CD4-positive, alpha-beta T cell (primary cell): ENCODE results near the gene GSK3B. TPM values are rescaled to one million over a fixed set of nuclear protein-coding genes. Genes with fewer than 3 reads are reported as not detected.

ENCODE experiments used
- ATAC-seq: fragments of 200-7000 bp; cut with Tn5 transposase; one replicate; pipeline ENCODE4 v1.10.0; 2022; ENCODE audit warnings: mild to moderate bottlenecking; ENCODE audit not compliant: poor library complexity
- CTCF ChIA-PET: fragments of 350-600 bp; sonication (Branson Sonifier 250); formaldehyde crosslinking; loops from one replicate; lab custom pipeline; 2021; ENCODE audit warnings: antibody characterized with exemption, inconsistent platforms; lab: Charles Lee
- POLR2A ChIA-PET: fragments of 350-600 bp; sonication (Branson Sonifier 250); formaldehyde crosslinking; loops from one replicate; lab custom pipeline; 2021; ENCODE audit warnings: antibody characterized with exemption, inconsistent platforms; lab: Charles Lee
- DNase-seq, 14 experiments: peaks; one replicate each; pipeline ENCODE4 v3.0.0-alpha.2; 2013 to 2020; ENCODE audit warnings: mixed read lengths in 2 of 14
- H3K27ac ChIP-seq, 2 donors: one replicate each; pipeline versions ENCODE4 v1.5.1 to v1.7.0; 2013; ENCODE audit warnings: low read length in 2 of 2, low read depth in 1 of 2, mild to moderate bottlenecking in 1 of 2
- H3K27me3 ChIP-seq, 2 experiments: 1 replicate in 1 of 2; 2 replicates in 1 of 2; pipeline versions ENCODE4 v1.6.1 to v1.7.0; 2013; ENCODE audit warnings: low read length in 2 of 2, control low read depth in 1 of 2, mild to moderate bottlenecking in 1 of 2, moderate library complexity in 1 of 2; ENCODE audit not compliant: insufficient read depth in 2 of 2, control insufficient read depth in 1 of 2
- H3K36me3 ChIP-seq: one replicate; pipeline ENCODE4 v1.6.1; 2013; ENCODE audit warnings: low read length, control low read depth; ENCODE audit not compliant: insufficient read depth
- H3K4me1 ChIP-seq: one replicate; pipeline ENCODE4 v1.6.1; 2013; ENCODE audit warnings: low read length, control low read depth; ENCODE audit not compliant: insufficient read depth
- H3K4me3 ChIP-seq: one replicate; pipeline ENCODE4 v1.5.1; 2013; ENCODE audit warnings: mild to moderate bottlenecking, low read length, moderate library complexity
- H3K9me3 ChIP-seq, 2 experiments: 1 replicate in 1 of 2; 2 replicates in 1 of 2; pipeline versions ENCODE4 v1.6.1 to v1.7.0; 2013; ENCODE audit warnings: low read length in 2 of 2, mild to moderate bottlenecking in 2 of 2, control low read depth in 1 of 2, moderate library complexity in 1 of 2; ENCODE audit not compliant: control insufficient read depth in 1 of 2, insufficient read depth in 1 of 2
- H3K27ac Mint-ChIP-seq: one replicate; pipeline ENCODE4 v1.8.0; 2020; ENCODE audit warnings: mixed read lengths
- H3K27me3 Mint-ChIP-seq: one replicate; pipeline ENCODE4 v1.8.0; 2021; ENCODE audit warnings: mixed read lengths
- H3K36me3 Mint-ChIP-seq: one replicate; pipeline ENCODE4 v1.8.0; 2021; ENCODE audit warnings: low read depth, mixed read lengths
- H3K4me1 Mint-ChIP-seq: one replicate; pipeline ENCODE4 v1.8.0; 2021; ENCODE audit warnings: low read depth, mixed read lengths
- H3K4me3 Mint-ChIP-seq: one replicate; pipeline ENCODE4 v1.8.0; 2020; ENCODE audit warnings: mild to moderate bottlenecking, mixed read lengths
- H3K9me3 Mint-ChIP-seq: one replicate; pipeline ENCODE4 v1.8.0; 2020; ENCODE audit warnings: mixed read lengths
- CTCF ChIP-seq: fragments of 200-600 bp; IDR thresholded peaks from one replicate; pipeline ENCODE4 v1.8.0; 2022; ENCODE audit warnings: antibody characterized with exemption, mild to moderate bottlenecking
- intact Hi-C, 2 experiments: fragments of 100-400 bp; cut with DNase I in 1 of 2; cut with micrococcal nuclease in 1 of 2; formaldehyde crosslinking; loops; one replicate each; pipeline versions ENCODE4 v1.15.1 to v1.9.0; 2023 to 2025; cut with DNase I, micrococcal nuclease
- total RNA-seq, 174 experiments: library from RNA in 2 of 174; stranded (reverse) in 2 of 174; gene quantifications; one replicate each; pipeline ENCODE4 v1.2.3 and lab custom pipeline; 2021 to 2026

The GSK3B gene
- total RNA-seq, 2 experiments from 2014 or later, result 27.9 to 29.1 TPM

- intact Hi-C loops, result no loop called here
- Histone ChIP-seq H3K27ac (no peak overlapping the region), H3K9me3 (no peaks in the 10 kb centered on the region), H3K36me3 (no peaks in the 10 kb centered on the region), H3K4me3 (no peak overlapping the region), H3K4me1 (peaks cover 13% of the 10 kb centered on the region), H3K27me3 (no peaks in the 10 kb centered on the region)
- H3K36me3 Mint-ChIP-seq, result peaks cover 3% of the 10 kb centered on the region
- ATAC-seq (no peak), DNase-seq (no peak)
- no peaks in the 10 kb centered on the region for H3K27me3 Mint-ChIP-seq
- no peaks in the 10 kb centered on the region for H3K9me3 Mint-ChIP-seq
- H3K4me3 Mint-ChIP-seq, result no peak overlapping the region
- no peak for TF ChIP-seq CTCF
- ChIA-PET POLR2A (no interaction called here), CTCF (interaction anchor here (1.0 kb wide), 1 partner anchor 13 kb away, joined by 3 read pairs; no protein-coding TSS in a partner anchor)
- no peak overlapping the region for H3K27ac Mint-ChIP-seq
- peaks cover 81% of the 10 kb centered on the region for H3K4me1 Mint-ChIP-seq
Observed at GRCh38 chr3:120024103-120024502, 70.1 kb downstream of the GSK3B start.

GRCh38 chr3:120022729-120023128 lies 71.5 kb downstream of the GSK3B start:
- CTCF ChIA-PET, result no interaction called here
- intact Hi-C loops, result no loop called here
- no peak overlapping the region for H3K4me3 Mint-ChIP-seq

GRCh38 chr3:120021523-120021922 lies 72.7 kb downstream of the GSK3B start:
- H3K4me1 Mint-ChIP-seq, result peaks cover 84% of the 10 kb centered on the region
- TF ChIP-seq CTCF, result no peak
- ATAC-seq (no peak), DNase-seq (no peak)
- H3K4me3 Mint-ChIP-seq, result no peak overlapping the region
- Histone ChIP-seq H3K4me3 (no peak overlapping the region), H3K9me3 (no peaks in the 10 kb centered on the region), H3K27me3 (no peaks in the 10 kb centered on the region), H3K36me3 (no peaks in the 10 kb centered on the region), H3K27ac (no peak overlapping the region), H3K4me1 (peaks cover 9% of the 10 kb centered on the region)
- ChIA-PET CTCF (no interaction called here), POLR2A (no interaction called here)
- H3K36me3 Mint-ChIP-seq, result peaks cover 3% of the 10 kb centered on the region
- H3K27ac Mint-ChIP-seq, result no peak overlapping the region
- H3K9me3 Mint-ChIP-seq, result no peaks in the 10 kb centered on the region
- H3K27me3 Mint-ChIP-seq, result no peaks in the 10 kb centered on the region
- intact Hi-C loops, result no loop called here

More at GRCh38 chr3:120022729-120023128, 71.5 kb downstream of the GSK3B start:
- Histone ChIP-seq H3K4me1 (peaks cover 10% of the 10 kb centered on the region), H3K27ac (no peak overlapping the region), H3K4me3 (no peak overlapping the region), H3K27me3 (no peaks in the 10 kb centered on the region), H3K36me3 (no peaks in the 10 kb centered on the region), H3K9me3 (no peaks in the 10 kb centered on the region)
- POLR2A ChIA-PET, result no interaction called here
- TF ChIP-seq CTCF, result no peak
- DNase-seq (no peak), ATAC-seq (no peak)
- no peaks in the 10 kb centered on the region for H3K27me3 Mint-ChIP-seq
- H3K36me3 Mint-ChIP-seq, result peaks cover 3% of the 10 kb centered on the region
- no peak overlapping the region for H3K27ac Mint-ChIP-seq
- H3K9me3 Mint-ChIP-seq, result no peaks in the 10 kb centered on the region
- peaks cover 80% of the 10 kb centered on the region for H3K4me1 Mint-ChIP-seq
